Motor neuron (in vitro differentiated cells): Measurements from ENCODE around the gene GCSAM. TPM values are rescaled to one million over a fixed set of nuclear protein-coding genes. Genes with fewer than 3 reads are reported as not detected.

Source experiments
- ATAC-seq, 8 experiments: fragments of 200-7000 bp; cut with Tn5 transposase; replicated peaks in 6 of 8; 2 replicates each; pipeline ENCODE4 v1.8.0; 2021; ENCODE audit warnings: mild to moderate bottlenecking in 8 of 8, moderate library complexity in 8 of 8
- H3K27ac ChIP-seq, 2 donors: fragments of 250-450 bp; sonication (Bioruptor Pico); 2 replicates each; pipeline ENCODE4 v1.9.0; 2021; ENCODE audit warnings: antibody characterized with exemption in 2 of 2, mild to moderate bottlenecking in 2 of 2, moderate library complexity in 1 of 2
- H3K4me1 ChIP-seq, 2 donors: fragments of 250-450 bp; sonication (Bioruptor Pico); replicated peaks in 1 of 2; 2 replicates each; pipeline ENCODE4 v1.6.1; 2021; ENCODE audit warnings: antibody characterized with exemption in 2 of 2, mild to moderate bottlenecking in 2 of 2, moderate library complexity in 1 of 2
- H3K4me3 ChIP-seq, 5 donors: fragments of 250-450 bp; sonication (Bioruptor Pico); 2 replicates each; pipeline ENCODE4 v1.9.0; 2021; ENCODE audit warnings: antibody characterized with exemption in 5 of 5, mild to moderate bottlenecking in 5 of 5, moderate library complexity in 4 of 5
- WGBS, 10 experiments: fragments of 450-650 bp; shearing (Covaris generic); methylation state at CpG; one replicate each; pipeline ENCODE4 v1.0.0; 2022; 5-methylcytosine and 5-hydroxymethylcytosine counted together
- in situ Hi-C, 9 experiments: fragments of 400-800 bp; cut with MboI; loops; one replicate each; pipeline ENCODE4 v1.15.0; 2021; ENCODE audit warnings: low sequenced_read_pairs in 9 of 9, low pct_unique_long_range_greater_than_20kb in 2 of 9; ENCODE audit not compliant: unreplicated experiment in 9 of 9
- total RNA-seq, 8 experiments: library from RNA; unstranded; fragments of 300-600 nt; gene quantifications; 2 replicates each; pipeline versions ENCODE4 v1.2.3 to v1.2.4, GENCODE V29; 2022

Gene GCSAM
- total RNA-seq, 8 experiments from 2014 or later = 0.13 to 0.38 (median 0.36) TPM; not detected in 3

GRCh38 chr3:112116748-112117186 lies 16.3 kb downstream of the GCSAM start:
- WGBS, 10 experiments = 67 to 100% (median 91%) methylated on average over 1 to 8 of the region's 13 CpGs; no CpG with 5 or more reads in 2 of the 10 experiments
- no peak overlapping the region for H3K4me3 ChIP-seq
- in situ Hi-C loops = loop anchor here in 2 of 9 experiments (25.0 kb wide), 2 partner anchors 396 to 421 kb away; no protein-coding TSS in a partner anchor
- peak in 1 of 8 experiments; percentile 51 for ATAC-seq
- no peaks in the 10 kb centered on the region for H3K4me1 ChIP-seq
- no peak overlapping the region for H3K27ac ChIP-seq

- no peak for ATAC-seq
- no peak overlapping the region for H3K4me3 ChIP-seq
- H3K27ac ChIP-seq = no peak overlapping the region
- H3K4me1 ChIP-seq = no peaks in the 10 kb centered on the region
- in situ Hi-C loops = loop anchor here in 2 of 9 experiments (25.0 kb wide), 2 partner anchors 396 to 421 kb away; no protein-coding TSS in a partner anchor
- WGBS, 10 experiments = 50 to 100% (median 85%) methylated on average over 1 to 6 of the region's 6 CpGs; no CpG with 5 or more reads in 1 of the 10 experiments
Observed at GRCh38 chr3:112115806-112116383, 17.2 kb downstream of the GCSAM start.

GRCh38 chr3:112115161-112115739 lies 17.8 kb downstream of the GCSAM start:
- 58 to 100% (median 92%) methylated on average over 1 to 5 of the region's 6 CpGs for WGBS, 10 experiments
- ATAC-seq = peak in 1 of 8 experiments; percentile 69
- no peaks in the 10 kb centered on the region for H3K4me1 ChIP-seq
- H3K27ac ChIP-seq = no peak overlapping the region
- in situ Hi-C loops = loop anchor here in 2 of 9 experiments (25.0 kb wide), 2 partner anchors 397 to 422 kb away; no protein-coding TSS in a partner anchor
- H3K4me3 ChIP-seq = no peak overlapping the region

GRCh38 chr3:112114576-112115160 lies 18.4 kb downstream of the GCSAM start:
- Histone ChIP-seq H3K4me1 (no peaks in the 10 kb centered on the region), H3K4me3 (no peak overlapping the region), H3K27ac (no peak overlapping the region)
- in situ Hi-C loops = loop anchor here in 2 of 9 experiments (25.0 kb wide), 2 partner anchors 398 to 423 kb away; no protein-coding TSS in a partner anchor
- ATAC-seq = no peak
- WGBS, 10 experiments = 86 to 100% (median 100%) methylated on average over 1 to 5 of the region's 6 CpGs; no CpG with 5 or more reads in 5 of the 10 experiments

GRCh38 chr3:112111785-112112402 lies 21.2 kb downstream of the GCSAM start:
- WGBS, 10 experiments = 0 to 60% (median 20%) methylated on average over 1 to 3 of the region's 3 CpGs; no CpG with 5 or more reads in 3 of the 10 experiments
- in situ Hi-C loops = loop anchor here in 2 of 9 experiments (25.0 kb wide), 2 partner anchors 400 to 425 kb away; no protein-coding TSS in a partner anchor
- no peak overlapping the region for H3K27ac ChIP-seq
- H3K4me3 ChIP-seq = no peak overlapping the region
- no peaks in the 10 kb centered on the region for H3K4me1 ChIP-seq
- ATAC-seq = peak; percentile 69 to 99 (median 83)

GRCh38 chr3:112109322-112109721 lies 23.7 kb downstream of the GCSAM start:
- in situ Hi-C loops = loop anchor here in 2 of 9 experiments (25.0 kb wide), 2 partner anchors 403 to 428 kb away; no protein-coding TSS in a partner anchor
- 10 to 93% (median 78%) methylated on average over 1 to 4 of the region's 5 CpGs; no CpG with 5 or more reads in 3 of the 10 experiments for WGBS, 10 experiments

GRCh38 chr3:112104774-112105173 lies 28.3 kb downstream of the GCSAM start:
- in situ Hi-C loops = loop anchor here in 2 of 9 experiments (25.0 kb wide), 2 partner anchors 408 to 433 kb away; no protein-coding TSS in a partner anchor

More at GRCh38 chr3:112109322-112109721, 23.7 kb downstream of the GCSAM start:
- Histone ChIP-seq H3K27ac (no peak overlapping the region), H3K4me3 (no peak overlapping the region), H3K4me1 (no peaks in the 10 kb centered on the region)
- no peak for ATAC-seq

GRCh38 chr3:112101916-112102315 lies 31.1 kb downstream of the GCSAM start:
- WGBS, 10 experiments = 22 to 80% (median 71%) methylated on average over 1 to 2 of the region's 2 CpGs; no CpG with 5 or more reads in 6 of the 10 experiments
- Histone ChIP-seq H3K27ac (no peak overlapping the region), H3K4me1 (no peaks in the 10 kb centered on the region), H3K4me3 (no peak overlapping the region)
- ATAC-seq = peak in 2 of 8 experiments; percentile 48 to 75
- in situ Hi-C loops = loop anchor here in 2 of 9 experiments (25.0 kb wide), 2 partner anchors 410 to 435 kb away; no protein-coding TSS in a partner anchor

More at GRCh38 chr3:112104774-112105173, 28.3 kb downstream of the GCSAM start:
- ATAC-seq = no peak
- Histone ChIP-seq H3K4me3 (no peak overlapping the region), H3K27ac (no peak overlapping the region), H3K4me1 (no peaks in the 10 kb centered on the region)
- WGBS, 10 experiments = 50 to 100% (median 100%) methylated on average over 1 to 2 of the region's 2 CpGs

GRCh38 chr3:112097378-112097777 lies 35.7 kb downstream of the GCSAM start:
- ATAC-seq = peak; percentile 87 to 99 (median 94)

GRCh38 chr3:112096176-112096575 lies 36.9 kb downstream of the GCSAM start:
- no peak overlapping the region for H3K27ac ChIP-seq
- H3K4me3 ChIP-seq = no peak overlapping the region
- in situ Hi-C loops = no loop called here
- peak in 1 of 8 experiments; percentile 43 for ATAC-seq
- no peaks in the 10 kb centered on the region for H3K4me1 ChIP-seq
- 14 to 80% (median 40%) methylated on average over 1 to 2 of the region's 2 CpGs; no CpG with 5 or more reads in 2 of the 10 experiments for WGBS, 10 experiments

More at GRCh38 chr3:112097378-112097777, 35.7 kb downstream of the GCSAM start:
- Histone ChIP-seq H3K4me3 (no peak overlapping the region), H3K4me1 (no peaks in the 10 kb centered on the region), H3K27ac (no peak overlapping the region)
- in situ Hi-C loops = no loop called here
- WGBS, 10 experiments = 19 to 100% (median 57%) methylated on average over 1 to 4 of the region's 4 CpGs

- WGBS, 10 experiments = 0 to 30% methylated on average over 1 to 2 of the region's 2 CpGs; no CpG with 5 or more reads in 8 of the 10 experiments
- H3K4me3 ChIP-seq = no peak overlapping the region
- in situ Hi-C loops = no loop called here
- H3K4me1 ChIP-seq = no peaks in the 10 kb centered on the region
- ATAC-seq = no peak
- no peak overlapping the region for H3K27ac ChIP-seq
Observed at GRCh38 chr3:112095731-112096130, 37.3 kb downstream of the GCSAM start.

GRCh38 chr3:112093180-112093522 lies 39.9 kb downstream of the GCSAM start:
- no peak overlapping the region for H3K27ac ChIP-seq
- in situ Hi-C loops = no loop called here
- no peak overlapping the region for H3K4me3 ChIP-seq
- H3K4me1 ChIP-seq = peaks cover 0 to 2% of the 10 kb centered on the region in 2 donors
- ATAC-seq = no peak
